ENCODE measurements around the gene FAM216B.

The FAM216B gene

DNA sequence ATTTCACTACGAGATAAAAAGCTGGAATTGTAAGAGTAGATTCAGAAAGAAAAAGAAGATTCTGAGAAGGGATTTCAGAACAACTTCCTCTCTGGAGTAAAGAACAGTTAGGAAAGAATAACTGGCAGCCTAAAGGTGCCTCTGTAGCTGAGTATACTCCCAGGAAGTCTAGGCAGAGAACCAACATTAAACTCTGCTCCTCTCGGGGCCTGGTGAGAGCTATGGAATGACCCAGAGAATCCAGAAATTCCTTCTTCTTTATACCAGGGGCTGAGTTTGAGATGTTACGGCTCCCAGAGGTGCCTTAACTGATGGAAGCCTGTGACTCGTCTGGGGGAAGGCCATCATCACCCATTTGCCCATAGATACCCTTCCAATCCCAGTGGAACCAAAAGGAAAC, 39.1 kb downstream of the FAM216B start:
- Histone ChIP-seq H3K4me2 (no peak overlapping the region), H3K36me3 (no peaks in the 10 kb centered on the region), H3K9me3 (peaks cover 13% of the 10 kb centered on the region), H3K4me1 (no peaks in the 10 kb centered on the region), H3K27ac (no peak overlapping the region), H3K4me3 (no peak overlapping the region), H3K9ac (no peak overlapping the region), H4K20me1 (no peaks in the 10 kb centered on the region), H3K27me3 (no peaks in the 10 kb centered on the region)
- TF ChIP-seq Cebpa-rat (IDR thresholded peaks at IDR 0.05): no peak

- no peaks in the 10 kb centered on the region for H3K36me3 ChIP-seq
- H3K27ac ChIP-seq: no peak overlapping the region
Measured at GRCh38 chr13:42821437-42821836, 40.1 kb downstream of the FAM216B start.

DNA sequence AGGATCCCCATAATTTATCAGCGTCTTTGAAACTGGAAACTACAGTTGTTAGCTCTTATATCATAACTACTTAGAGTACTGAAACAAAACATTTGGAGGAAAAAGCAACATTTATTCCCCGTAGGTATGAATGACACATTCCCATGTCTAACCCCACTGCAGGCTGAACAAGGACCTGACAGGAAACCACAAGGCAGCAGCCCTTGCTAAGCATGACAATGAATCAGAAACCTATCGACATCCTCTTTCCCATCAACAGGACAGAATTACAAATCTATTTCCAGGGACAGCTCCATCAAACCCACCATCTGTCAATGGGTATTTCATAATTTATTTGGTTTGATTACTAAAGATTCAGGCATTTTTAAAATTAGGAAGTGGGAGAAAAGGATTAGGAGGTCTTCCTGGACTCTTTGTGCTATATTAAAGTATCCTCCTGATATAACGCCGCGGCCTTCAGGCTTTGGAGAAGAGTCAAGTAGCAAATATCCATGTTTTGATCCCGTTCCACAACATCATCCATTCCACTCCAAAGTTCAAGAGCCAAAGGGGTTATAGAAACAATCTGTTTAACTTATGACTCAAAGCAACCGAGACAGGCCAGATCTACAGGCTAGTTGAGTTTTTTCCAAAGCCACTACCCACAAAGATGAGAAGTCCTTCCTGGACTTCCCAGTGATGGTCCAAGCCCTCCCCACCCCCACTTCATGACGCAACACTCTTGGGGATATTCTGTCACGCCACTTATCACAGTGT, 51.1 kb downstream of the FAM216B start:
- no peak overlapping the region for H3K9ac ChIP-seq
- no peak overlapping the region for H3K27ac ChIP-seq
- H3K4me2 ChIP-seq: no peak overlapping the region

More at GRCh38 chr13:42821437-42821836, 40.1 kb downstream of the FAM216B start:
- Histone ChIP-seq H3K4me3 (no peak overlapping the region), H3K4me1 (no peaks in the 10 kb centered on the region), H3K4me2 (no peak overlapping the region), H3K9ac (no peak overlapping the region), H3K27me3 (no peaks in the 10 kb centered on the region), H3K9me3 (peaks cover 13% of the 10 kb centered on the region), H4K20me1 (no peaks in the 10 kb centered on the region)
- no peak for TF ChIP-seq Cebpa-rat (IDR thresholded peaks at IDR 0.05)

DNA sequence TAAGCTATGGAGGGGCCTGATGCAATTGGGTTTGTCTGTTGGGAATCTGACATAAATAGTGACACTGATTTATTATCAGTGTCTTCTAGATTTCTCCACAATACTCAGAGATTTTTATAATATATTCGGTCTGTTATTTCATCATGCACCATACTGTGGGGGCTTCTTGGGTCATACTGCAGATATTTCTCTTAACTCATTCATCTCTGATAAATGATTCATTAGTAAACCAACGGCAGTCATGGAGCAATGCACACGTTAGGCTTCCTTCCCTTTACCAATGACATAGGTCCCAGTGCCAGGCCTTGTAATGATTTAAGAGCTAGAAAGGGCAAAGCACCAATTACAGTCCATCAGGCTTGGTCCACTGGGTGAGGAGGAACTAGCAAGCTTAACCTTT, 53.6 kb downstream of the FAM216B start:
- TF ChIP-seq Cebpa-rat (IDR thresholded peaks at IDR 0.05): no peak

More for the DNA sequence above, 51.1 kb downstream of the FAM216B start:
- no peak for TF ChIP-seq Cebpa-rat (IDR thresholded peaks at IDR 0.05)
- H3K27me3 ChIP-seq: no peaks in the 10 kb centered on the region
- no peaks in the 10 kb centered on the region for H3K9me3 ChIP-seq
- no peak overlapping the region for H3K4me3 ChIP-seq
- H3K4me1 ChIP-seq: no peaks in the 10 kb centered on the region
- H3K36me3 ChIP-seq: no peaks in the 10 kb centered on the region
- no peaks in the 10 kb centered on the region for H4K20me1 ChIP-seq

GRCh38 chr13:42836930-42837690, 55.7 kb downstream of the FAM216B start:
- H3K4me2 ChIP-seq: no peak overlapping the region
- H3K4me1 ChIP-seq: no peaks in the 10 kb centered on the region

More for the DNA sequence above, 53.6 kb downstream of the FAM216B start:
- Histone ChIP-seq H3K27ac (no peak overlapping the region), H3K4me1 (no peaks in the 10 kb centered on the region), H3K9ac (no peak overlapping the region), H4K20me1 (no peaks in the 10 kb centered on the region), H3K9me3 (no peaks in the 10 kb centered on the region), H3K4me3 (no peak overlapping the region), H3K4me2 (no peak overlapping the region), H3K36me3 (no peaks in the 10 kb centered on the region), H3K27me3 (no peaks in the 10 kb centered on the region)

More at GRCh38 chr13:42836930-42837690, 55.7 kb downstream of the FAM216B start:
- no peak overlapping the region for H3K27ac ChIP-seq
- no peak overlapping the region for H3K9ac ChIP-seq
- H3K36me3 ChIP-seq: no peaks in the 10 kb centered on the region
- TF ChIP-seq Cebpa-rat (IDR thresholded peaks at IDR 0.05): no peak
- no peaks in the 10 kb centered on the region for H3K27me3 ChIP-seq
- H4K20me1 ChIP-seq: no peaks in the 10 kb centered on the region
- no peak overlapping the region for H3K4me3 ChIP-seq
- no peaks in the 10 kb centered on the region for H3K9me3 ChIP-seq
